ENCODE data around the gene TAAR6. TPM values are rescaled to one million over a fixed set of nuclear protein-coding genes. Genes with fewer than 3 reads are reported as not detected.

Gene TAAR6
- total RNA-seq, 1 donor from 2014 or later, result not detected

DNA sequence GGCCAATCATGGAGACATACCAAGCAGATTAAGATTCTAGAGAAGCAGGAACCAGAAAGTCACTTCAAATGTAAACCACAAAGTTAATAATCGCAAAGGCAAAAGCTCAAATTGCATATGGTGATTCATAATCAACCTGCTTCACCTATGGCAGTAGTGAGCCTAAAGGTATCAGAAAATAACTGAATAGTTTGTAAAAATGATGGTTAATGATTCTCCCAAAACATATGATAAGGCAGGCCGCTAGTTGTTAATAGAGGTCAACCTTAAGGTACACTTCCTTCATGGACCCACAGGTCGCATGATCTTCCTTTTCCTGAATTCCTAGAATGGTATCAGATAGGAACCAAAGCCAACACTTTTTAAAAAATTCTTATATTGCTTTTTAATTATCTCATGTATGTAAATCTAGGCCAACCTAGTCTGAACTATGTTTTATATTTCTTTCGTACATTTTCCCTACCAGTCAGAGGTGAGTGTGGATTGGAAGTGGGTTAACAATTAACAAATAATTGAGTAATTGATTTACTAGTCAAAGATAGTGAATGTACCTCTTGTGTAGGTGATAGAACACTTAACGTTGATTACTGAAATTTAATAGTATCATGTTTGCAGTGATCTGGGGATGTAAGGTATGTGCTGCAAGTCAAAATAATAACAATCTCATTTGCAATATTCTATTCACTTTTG lies 37.6 kb downstream of the TAAR6 start:
- H3K4me3 Mint-ChIP-seq, result no peak overlapping the region
- no peak overlapping the region for H3K27ac Mint-ChIP-seq
- no peak for DNase-seq
- intact Hi-C loops (cut with micrococcal nuclease), result no loop called here
- H3K4me1 Mint-ChIP-seq, result peaks cover 3% of the 10 kb centered on the region
- H3K36me3 Mint-ChIP-seq (ENCODE audit: low read depth), result no peaks in the 10 kb centered on the region
- peaks cover 4% of the 10 kb centered on the region for H3K27me3 Mint-ChIP-seq
- H3K9me3 Mint-ChIP-seq, result no peaks in the 10 kb centered on the region

DNA sequence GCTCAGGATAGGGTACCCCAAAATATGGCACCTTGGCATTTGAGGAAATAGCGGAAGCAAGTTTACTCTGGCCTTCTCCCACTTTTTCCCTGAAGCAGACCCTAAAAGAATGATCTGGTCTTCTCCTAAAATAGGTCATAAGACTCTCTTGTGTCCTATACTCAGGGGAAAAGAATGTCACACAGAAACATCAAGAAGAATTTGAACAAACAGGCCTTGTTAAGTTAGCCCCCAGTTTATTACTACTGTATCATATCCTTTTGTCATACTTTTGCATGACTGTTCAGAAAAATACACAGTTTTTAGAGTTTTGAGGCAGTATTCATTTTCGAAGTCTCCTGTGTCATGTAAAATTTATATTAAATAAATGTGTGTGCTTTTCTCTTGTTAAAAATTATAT lies 41.5 kb downstream of the TAAR6 start:
- Mint-ChIP-seq H3K4me1 (peaks cover 3% of the 10 kb centered on the region), H3K27ac (no peak overlapping the region), H3K9me3 (no peaks in the 10 kb centered on the region), H3K4me3 (no peak overlapping the region), H3K36me3 (ENCODE audit: low read depth) (no peaks in the 10 kb centered on the region), H3K27me3 (peaks cover 9% of the 10 kb centered on the region)
- intact Hi-C loops (cut with micrococcal nuclease), result no loop called here
- no peak for DNase-seq

DNA sequence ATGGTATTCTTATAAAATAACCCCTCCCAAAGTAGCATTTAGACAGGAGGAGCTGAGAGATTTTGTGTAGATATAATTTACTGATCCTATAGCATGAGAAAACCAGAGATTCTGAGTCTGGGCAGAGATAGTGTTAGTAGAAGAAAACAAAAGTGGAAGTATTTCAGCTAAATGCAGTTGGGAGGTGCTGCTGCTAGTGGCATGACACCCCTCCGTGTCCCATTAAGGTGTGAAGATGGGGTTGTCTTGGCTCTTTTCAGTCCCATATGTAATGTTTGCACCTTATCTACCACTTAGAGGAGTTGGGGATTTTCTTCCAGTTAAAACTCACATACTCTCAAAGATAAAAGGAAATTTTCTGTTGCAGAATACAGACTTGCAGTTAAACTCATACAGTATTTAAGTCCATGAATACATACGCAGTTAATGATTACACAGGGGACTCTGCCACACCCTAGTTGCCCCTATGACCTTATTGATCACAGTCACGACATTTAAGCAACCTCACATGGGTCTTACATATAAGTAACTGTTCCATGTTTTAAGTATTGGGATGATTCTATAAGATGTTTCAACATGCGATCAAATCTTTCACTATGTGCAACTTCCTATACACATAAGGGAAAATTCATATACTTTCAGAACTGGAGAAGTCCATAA lies 42.5 kb downstream of the TAAR6 start:
- Mint-ChIP-seq H3K27ac (no peak overlapping the region), H3K27me3 (peaks cover 13% of the 10 kb centered on the region), H3K36me3 (ENCODE audit: low read depth) (no peaks in the 10 kb centered on the region), H3K9me3 (no peaks in the 10 kb centered on the region), H3K4me3 (no peak overlapping the region), H3K4me1 (peaks cover 3% of the 10 kb centered on the region)
- intact Hi-C loops (cut with micrococcal nuclease), result no loop called here
- no peak for DNase-seq

GRCh38 chr6:132614554-132614953 lies 44.4 kb downstream of the TAAR6 start:
- Mint-ChIP-seq H3K27me3 (peaks cover 18% of the 10 kb centered on the region), H3K9me3 (no peaks in the 10 kb centered on the region), H3K4me3 (peak overlapping the region; percentile 53), H3K4me1 (peaks cover 3% of the 10 kb centered on the region), H3K36me3 (ENCODE audit: low read depth) (no peaks in the 10 kb centered on the region), H3K27ac (no peak overlapping the region)
- no peak for DNase-seq
- intact Hi-C loops (cut with micrococcal nuclease), result no loop called here

- H3K9me3 Mint-ChIP-seq, result no peaks in the 10 kb centered on the region
- no peak overlapping the region for H3K27ac Mint-ChIP-seq
- peaks cover 19% of the 10 kb centered on the region for H3K27me3 Mint-ChIP-seq
- H3K4me1 Mint-ChIP-seq, result peaks cover 3% of the 10 kb centered on the region
- no peak for DNase-seq
- H3K36me3 Mint-ChIP-seq (ENCODE audit: low read depth), result no peaks in the 10 kb centered on the region
- intact Hi-C loops (cut with micrococcal nuclease), result no loop called here
- H3K4me3 Mint-ChIP-seq, result no peak overlapping the region
Measured at GRCh38 chr6:132616677-132617076, 46.6 kb downstream of the TAAR6 start.

Other genes with a start within 250 kb of the TAAR6 start
- 0.12 TPM in 1 of 2 replicates, not detected in the other for gene MOXD1, start 168.8 kb upstream of the TAAR6 start, total RNA-seq
- 16.3 and 21.1 TPM in 2 replicates for gene STX7, start 57.2 kb upstream of the TAAR6 start, total RNA-seq
- not detected in 2 replicates for gene TAAR9, start 32.0 kb upstream of the TAAR6 start, total RNA-seq
- not detected in 2 replicates for gene TAAR8, start 17.6 kb upstream of the TAAR6 start, total RNA-seq
- not detected in 2 replicates for gene TAAR5, start 19.4 kb downstream of the TAAR6 start, total RNA-seq
- not detected in 2 replicates for gene TAAR2, start 54.0 kb downstream of the TAAR6 start, total RNA-seq
- not detected in 2 replicates for gene TAAR1, start 88.9 kb downstream of the TAAR6 start, total RNA-seq
- not detected in 2 replicates for gene VNN1, start 143.7 kb downstream of the TAAR6 start, total RNA-seq
- 3.3 and 3.5 TPM in 2 replicates for gene VNN2, start 187.6 kb downstream of the TAAR6 start, total RNA-seq
- gene SLC18B1, start 228.3 kb downstream of the TAAR6 start, total RNA-seq, result 3.3 and 3.8 TPM in 2 replicates
- 1,119 and 1,135 TPM in 2 replicates for gene RPS12, start 244.2 kb downstream of the TAAR6 start, total RNA-seq

All from activated CD4-positive, alpha-beta T cell treated with anti-CD3 and anti-CD28 coated beads, Interleukin-2, amount 10 ng/mL, durations not matched to agents 24 days and 14 days (primary cell).